ENCODE results near the gene ANKS1A. TPM values are rescaled to one million over a fixed set of nuclear protein-coding genes. Genes with fewer than 3 reads are reported as not detected.

ANKS1A gene
- total and polyA plus RNA-seq, 2 of the 4 experiments (the other 2 are of a cell fraction), result 7.2 to 7.5 TPM

GRCh38 chr6:35090734-35091133, 201.7 kb downstream of the ANKS1A start:
- Histone ChIP-seq H3K36me3 (ENCODE audit: control insufficient read depth, insufficient read depth, low read length) (peaks cover 30% of the 10 kb centered on the region), H2BK20ac (ENCODE audit: low read depth, low read length) (no peak overlapping the region), H3K4me3 (ENCODE audit: insufficient read depth, low read depth, low read length) (no peak overlapping the region), H3K14ac (replicated peaks; ENCODE audit: low read depth, low read length) (no peak overlapping the region), H3K9me3 (ENCODE audit: control insufficient read depth, insufficient read depth, low read length) (no peaks in the 10 kb centered on the region), H2BK15ac (ENCODE audit: low read depth, low read length) (no peak overlapping the region), H3K27me3 (ENCODE audit: control insufficient read depth, insufficient read depth, low read length) (no peaks in the 10 kb centered on the region), H2BK120ac (ENCODE audit: low read depth, low read length) (peak overlapping the region; percentile 44), H3K4me1 (ENCODE audit: control insufficient read depth, insufficient read depth, low read length) (peaks cover 35% of the 10 kb centered on the region), H3K79me1 (ENCODE audit: low read depth in 1 of 2, low read length in 2 of 2) (no peaks in the 10 kb centered on the region), H3K27ac (ENCODE audit: insufficient read depth, low read length) (peak overlapping the region; percentile 1; the same call in 1 of the 2 replicates), H2AK5ac (ENCODE audit: low read depth, low read length) (peak overlapping the region; percentile 90), H3K56ac (ENCODE audit: extremely low read depth, insufficient read depth, low read length) (no peak overlapping the region), H2AK9ac (replicated peaks; ENCODE audit: low read depth, low read length, poor library complexity) (no peak overlapping the region), H3K9ac (ENCODE audit: low read depth, low read length) (no peak overlapping the region; the same call in 1 of the 2 replicates), H4K8ac (ENCODE audit: low read depth in 2 of 2, low read length in 2 of 2) (no peak overlapping the region), H3K4ac (ENCODE audit: low read depth, low read length) (peak overlapping the region; percentile 38; the same call in 1 of the 2 replicates), H3K9me1 (ENCODE audit: insufficient read depth, low read length) (peaks cover 33% of the 10 kb centered on the region), H4K5ac (ENCODE audit: low read depth, low read length) (peak overlapping the region; percentile 0; the same call in 1 of the 2 replicates), H2BK5ac (ENCODE audit: low read depth, low read length, poor library complexity, severe bottlenecking) (no peak overlapping the region), H4K20me1 (ENCODE audit: insufficient read depth, low read length) (no peaks in the 10 kb centered on the region), H3K4me2 (ENCODE audit: low read depth, low read length) (no peak overlapping the region), H2AFZ (replicated peaks; ENCODE audit: low read length, poor library complexity) (no peak overlapping the region), H3K23ac (ENCODE audit: low read depth, low read length) (no peak overlapping the region), H4K91ac (ENCODE audit: insufficient read depth, low read depth, low read length) (0 out of 2 replicates have a peak overlapping the region, but pooled peaks have one; percentile 16), H3K18ac (ENCODE audit: low read depth, low read length) (no peak overlapping the region; the same call in 1 of the 2 replicates)
- ChIA-PET POLR2A (ENCODE audit: unreplicated experiment) (no interaction called here), CTCF (no interaction called here)
- DNase-seq (no peak), ATAC-seq (ENCODE audit: low read depth) (no peak)
- in situ Hi-C loops (cut with MboI; ENCODE audit: low sequenced_read_pairs) (no loop called here), intact Hi-C loops (cut with micrococcal nuclease) (no loop called here), dilution Hi-C loops (cut with HindIII; ENCODE audit: low sequenced_read_pairs, unreplicated experiment) (no loop called here)
- BruUV-seq (replicated peaks), result no TSS peak
- 92% methylated on average over 2 of the region's 10 CpGs; no CpG with 5 or more reads in 1 of the 2 experiments for WGBS, 2 experiments (ENCODE audit: extremely low coverage in 2 of 2, insufficient read length in 1 of 2)
- no peak for TF ChIP-seq BHLHE40 (IDR thresholded peaks at IDR 0.05; ENCODE audit: low read depth, low read length)
- TF ChIP-seq CHD1 (IDR thresholded peaks at IDR 0.05; ENCODE audit: low read depth, low read length), result no peak
- no peak for TF ChIP-seq MAFK (IDR thresholded peaks at IDR 0.05; ENCODE audit: low read depth, low read length)
- no peak for TF ChIP-seq MXI1 (IDR thresholded peaks at IDR 0.05; ENCODE audit: borderline replicate concordance, low read depth, low read length)
- TF ChIP-seq FOS (IDR thresholded peaks at IDR 0.05; ENCODE audit: low read depth, low read length), result no peak
- no peak for TF ChIP-seq SMC3 (IDR thresholded peaks at IDR 0.05; ENCODE audit: low read depth, low read length)
- TF ChIP-seq USF2 (IDR thresholded peaks at IDR 0.05; ENCODE audit: low read depth, low read length), result no peak
- no peak for TF ChIP-seq CTCF (conservative IDR thresholded peaks at IDR 0.05; ENCODE audit: low read depth, low read length)
- TF ChIP-seq CEBPB (IDR thresholded peaks at IDR 0.05; ENCODE audit: low read depth, low read length), result no peak
- no peak for TF ChIP-seq NFE2L2 (IDR thresholded peaks at IDR 0.05; ENCODE audit: low read depth, low read length)
- TF ChIP-seq RAD21 (IDR thresholded peaks at IDR 0.05; ENCODE audit: low read length), result no peak
- no peak for TF ChIP-seq RCOR1 (IDR thresholded peaks at IDR 0.05; ENCODE audit: insufficient replicate concordance, low read length)
- TF ChIP-seq ELK1 (IDR thresholded peaks at IDR 0.05; ENCODE audit: borderline replicate concordance, low read depth, low read length), result no peak
- TF ChIP-seq POLR2A (IDR thresholded peaks at IDR 0.05; ENCODE audit: low read depth, low read length), result no peak
- TF ChIP-seq RFX5 (IDR thresholded peaks at IDR 0.05; ENCODE audit: low read depth, low read length), result no peak
- no peak for TF ChIP-seq MAZ (IDR thresholded peaks at IDR 0.05; ENCODE audit: borderline replicate concordance, low read depth, low read length)

All from IMR-90 (cell line).